ENCODE measurements around the gene PJA1. TPM values are rescaled to one million over a fixed set of nuclear protein-coding genes. Genes with fewer than 3 reads are reported as not detected.
A peak's percentile ranks its signal among the peaks of the same experiment; 100 is the strongest.

PJA1 gene, protein sequence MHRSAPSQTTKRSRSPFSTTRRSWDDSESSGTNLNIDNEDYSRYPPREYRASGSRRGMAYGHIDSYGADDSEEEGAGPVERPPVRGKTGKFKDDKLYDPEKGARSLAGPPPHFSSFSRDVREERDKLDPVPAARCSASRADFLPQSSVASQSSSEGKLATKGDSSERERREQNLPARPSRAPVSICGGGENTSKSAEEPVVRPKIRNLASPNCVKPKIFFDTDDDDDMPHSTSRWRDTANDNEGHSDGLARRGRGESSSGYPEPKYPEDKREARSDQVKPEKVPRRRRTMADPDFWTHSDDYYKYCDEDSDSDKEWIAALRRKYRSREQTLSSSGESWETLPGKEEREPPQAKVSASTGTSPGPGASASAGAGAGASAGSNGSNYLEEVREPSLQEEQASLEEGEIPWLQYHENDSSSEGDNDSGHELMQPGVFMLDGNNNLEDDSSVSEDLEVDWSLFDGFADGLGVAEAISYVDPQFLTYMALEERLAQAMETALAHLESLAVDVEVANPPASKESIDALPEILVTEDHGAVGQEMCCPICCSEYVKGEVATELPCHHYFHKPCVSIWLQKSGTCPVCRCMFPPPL
- 10 to 100 TPM; 16.7 to 49.6 (median 25.3) TPM for total RNA-seq
- 10 to 100 TPM in 1 of 3 donors, 1 to 10 TPM in 2; 4.7 to 46.1 (median 7.3) TPM for polyA plus RNA-seq
- long read RNA-seq, donor 1, transcript PJA1-203 (1 exons, 2,692 nt), result major isoform, 26 of 43 reads
- long read RNA-seq, donor 1, transcript PJA1-202 (2 exons, 2,672 nt), result minor isoform, 17 of 43 reads
- long read RNA-seq, donor 1, partial matches to known transcripts, result 0 of 43 reads
- long read RNA-seq, donor 1, other reads (novel, unspliced or antisense), result 0 of 43 reads
- long read RNA-seq, donor 2, transcript PJA1-203 (1 exons, 2,692 nt), result major isoform, 7 of 10 reads
- long read RNA-seq, donor 2, partial matches to known transcripts, result 0 of 10 reads
- long read RNA-seq, donor 2, other reads (novel, unspliced or antisense), result 0 of 10 reads
- long read RNA-seq, donor 3, transcript PJA1-203 (1 exons, 2,692 nt), result minor isoform, 8 of 21 reads
- long read RNA-seq, donor 3, transcript PJA1-202 (2 exons, 2,672 nt), result major isoform, 13 of 21 reads
- long read RNA-seq, donor 3, partial matches to known transcripts, result 0 of 21 reads
- long read RNA-seq, donor 3, other reads (novel, unspliced or antisense), result 0 of 21 reads
- long read RNA-seq, donor 4, transcript PJA1-202 (2 exons, 2,672 nt), result major isoform, 5 of 6 reads
- long read RNA-seq, donor 4, partial matches to known transcripts, result 0 of 6 reads
- long read RNA-seq, donor 4, other reads (novel, unspliced or antisense), result 0 of 6 reads
- long read RNA-seq, donor 5, transcript PJA1-206 (2 exons, 887 nt), result minor isoform, 8 of 80 reads
- long read RNA-seq, donor 5, transcript PJA1-203 (1 exons, 2,692 nt), result minor isoform, 5 of 80 reads
- long read RNA-seq, donor 5, transcript PJA1-202 (2 exons, 2,672 nt), result major isoform, 63 of 80 reads
- long read RNA-seq, donor 5, partial matches to known transcripts, result 0 of 80 reads
- long read RNA-seq, donor 5, other reads (novel, unspliced or antisense), result 1 of 80 reads
- long read RNA-seq, donor 6, transcript PJA1-202 (2 exons, 2,672 nt), result major isoform, 6 of 10 reads
- long read RNA-seq, donor 6, partial matches to known transcripts, result 0 of 10 reads
- long read RNA-seq, donor 6, other reads (novel, unspliced or antisense), result 0 of 10 reads
- long read RNA-seq, donor 7, transcript PJA1-202 (2 exons, 2,672 nt), result minor isoform, 6 of 24 reads
- long read RNA-seq, donor 7, transcript PJA1-203 (1 exons, 2,692 nt), result major isoform, 17 of 24 reads
- long read RNA-seq, donor 7, partial matches to known transcripts, result 0 of 24 reads
- long read RNA-seq, donor 7, other reads (novel, unspliced or antisense), result 0 of 24 reads
- long read RNA-seq, donor 8, transcript PJA1-202 (2 exons, 2,672 nt), result major isoform, 22 of 47 reads
- long read RNA-seq, donor 8, transcript PJA1-203 (1 exons, 2,692 nt), result major isoform, 22 of 47 reads
- long read RNA-seq, donor 8, partial matches to known transcripts, result 0 of 47 reads
- long read RNA-seq, donor 8, other reads (novel, unspliced or antisense), result 0 of 47 reads
- long read RNA-seq, donor 9, transcript PJA1-203 (1 exons, 2,692 nt), result minor isoform, 5 of 17 reads
- long read RNA-seq, donor 9, transcript PJA1-202 (2 exons, 2,672 nt), result major isoform, 11 of 17 reads
- long read RNA-seq, donor 9, partial matches to known transcripts, result 0 of 17 reads
- long read RNA-seq, donor 9, other reads (novel, unspliced or antisense), result 0 of 17 reads
- long read RNA-seq, donor 10, transcript PJA1-203 (1 exons, 2,692 nt), result major isoform, 16 of 23 reads
- long read RNA-seq, donor 10, transcript PJA1-202 (2 exons, 2,672 nt), result minor isoform, 6 of 23 reads
- long read RNA-seq, donor 10, partial matches to known transcripts, result 0 of 23 reads
- long read RNA-seq, donor 10, other reads (novel, unspliced or antisense), result 0 of 23 reads

DNA sequence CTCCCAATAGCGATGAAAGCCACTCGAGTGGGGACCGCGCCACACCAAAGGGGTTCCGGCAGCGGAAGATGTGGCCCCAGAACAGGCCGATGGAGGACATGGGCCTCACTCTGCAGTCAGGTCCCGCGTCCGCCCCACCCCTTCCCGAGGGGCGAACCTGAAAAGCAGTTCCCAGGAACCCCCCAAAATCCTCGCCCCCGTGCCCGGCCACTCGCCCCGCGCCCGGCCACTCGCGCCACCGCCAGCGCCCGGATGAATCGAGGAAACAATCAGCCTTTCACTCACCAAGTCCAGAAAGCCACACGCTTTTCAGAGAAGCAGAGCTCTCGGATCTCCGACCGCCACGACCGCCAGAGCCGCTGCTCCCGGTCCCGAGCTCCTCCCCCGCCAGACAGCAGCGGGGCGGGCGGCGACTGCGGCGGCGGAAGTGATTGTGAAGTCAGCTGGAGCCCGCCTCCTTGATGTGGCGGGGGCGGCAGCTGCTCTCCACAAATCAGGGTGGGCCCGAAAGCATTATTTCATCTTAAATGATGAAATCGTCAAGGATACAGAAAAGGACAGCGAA, at the start of gene PJA1:
TSS of gene PJA1 (minus strand) at position 367 of the 565 bp plus-strand sequence. CDS start 2,380 bp downstream, outside the sequence.
- peak; percentile 47 to 54 for TF ChIP-seq POLR2A (IDR thresholded peaks at IDR 0.05)
- TF ChIP-seq, protein P1, sequence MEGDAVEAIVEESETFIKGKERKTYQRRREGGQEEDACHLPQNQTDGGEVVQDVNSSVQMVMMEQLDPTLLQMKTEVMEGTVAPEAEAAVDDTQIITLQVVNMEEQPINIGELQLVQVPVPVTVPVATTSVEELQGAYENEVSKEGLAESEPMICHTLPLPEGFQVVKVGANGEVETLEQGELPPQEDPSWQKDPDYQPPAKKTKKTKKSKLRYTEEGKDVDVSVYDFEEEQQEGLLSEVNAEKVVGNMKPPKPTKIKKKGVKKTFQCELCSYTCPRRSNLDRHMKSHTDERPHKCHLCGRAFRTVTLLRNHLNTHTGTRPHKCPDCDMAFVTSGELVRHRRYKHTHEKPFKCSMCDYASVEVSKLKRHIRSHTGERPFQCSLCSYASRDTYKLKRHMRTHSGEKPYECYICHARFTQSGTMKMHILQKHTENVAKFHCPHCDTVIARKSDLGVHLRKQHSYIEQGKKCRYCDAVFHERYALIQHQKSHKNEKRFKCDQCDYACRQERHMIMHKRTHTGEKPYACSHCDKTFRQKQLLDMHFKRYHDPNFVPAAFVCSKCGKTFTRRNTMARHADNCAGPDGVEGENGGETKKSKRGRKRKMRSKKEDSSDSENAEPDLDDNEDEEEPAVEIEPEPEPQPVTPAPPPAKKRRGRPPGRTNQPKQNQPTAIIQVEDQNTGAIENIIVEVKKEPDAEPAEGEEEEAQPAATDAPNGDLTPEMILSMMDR (IDR thresholded peaks at IDR 0.05), result no peak
- H3K9me3 ChIP-seq (replicated peaks in 1 of 3), result no peaks in the 10 kb centered on the region
- H3K36me3 ChIP-seq (replicated peaks in 1 of 2), result no peaks in the 10 kb centered on the region
- peak within 1 kb of the TSS in 4 of 5 donors; percentile 22 to 78 (median 46) for H3K27ac ChIP-seq
- intact Hi-C loops (cut with DNase I), result no loop called here
- no peaks in the 10 kb centered on the region for H3K4me1 ChIP-seq (replicated peaks in 1 of 2)
- 1 to 41% (median 16%) methylated on average over 5 to 48 of the region's 48 CpGs for WGBS, 4 donors
- peak within 1 kb of the TSS in 3 of 4 donors; percentile 34 to 60 (median 48) for H3K4me3 ChIP-seq
- no peaks in the 10 kb centered on the region for H3K27me3 ChIP-seq
- DNase-seq, result peak; percentile 63 to 80 (median 67)

- Histone ChIP-seq H3K27ac (no peak overlapping the region), H3K27me3 (peaks cover 14% of the 10 kb centered on the region), H3K36me3 (replicated peaks in 1 of 2) (no peaks in the 10 kb centered on the region), H3K4me1 (replicated peaks in 1 of 2) (no peaks in the 10 kb centered on the region), H3K4me3 (no peak overlapping the region), H3K9me3 (replicated peaks in 1 of 3) (no peaks in the 10 kb centered on the region)
- intact Hi-C loops (cut with DNase I), result no loop called here
- DNase-seq, result no peak
- WGBS, 4 donors, result 86 to 94% (median 88%) methylated on average over 3 to 5 of the region's 5 CpGs
- no peak for TF ChIP-seq POLR2A (IDR thresholded peaks at IDR 0.05)
- TF ChIP-seq, protein P1 (IDR thresholded peaks at IDR 0.05), result no peak
Measured at GRCh38 chrX:69214463-69214862, 49.2 kb upstream of the PJA1 start.

- H3K9me3 ChIP-seq (replicated peaks in 1 of 3), result no peaks in the 10 kb centered on the region
- intact Hi-C loops (cut with DNase I), result no loop called here
- no peak for TF ChIP-seq POLR2A (IDR thresholded peaks at IDR 0.05)
- TF ChIP-seq, protein P1 (IDR thresholded peaks at IDR 0.05), result no peak
- WGBS, 4 donors, result 65 to 92% (median 86%) methylated on average over 1 to 2 of the region's 2 CpGs
- DNase-seq, result no peak
- no peaks in the 10 kb centered on the region for H3K4me1 ChIP-seq (replicated peaks in 1 of 2)
- H3K4me3 ChIP-seq, result no peak overlapping the region
- no peaks in the 10 kb centered on the region for H3K36me3 ChIP-seq (replicated peaks in 1 of 2)
- H3K27ac ChIP-seq, result no peak overlapping the region
- H3K27me3 ChIP-seq, result peaks cover 9% of the 10 kb centered on the region
Measured at GRCh38 chrX:69211701-69212100, 46.4 kb upstream of the PJA1 start.
